Tibial nerve (tissue), 4 donors: Measurements from ENCODE around the gene ATXN3L. TPM values are rescaled to one million over a fixed set of nuclear protein-coding genes. Genes with fewer than 3 reads are reported as not detected.

Experiments used
- DNase-seq, 2 donors: peaks; one replicate each; pipeline ENCODE4 v3.0.0-alpha.2; 2019; ENCODE audit warnings: low spot score in 2 of 2
- H3K27ac ChIP-seq, 4 donors: fragments of 200-600 bp; sonication (generic) in 3 of 4; one replicate each; pipeline ENCODE4 v1.5.1; 2017 to 2019; ENCODE audit warnings: mild to moderate bottlenecking in 1 of 4
- H3K27me3 ChIP-seq, 2 donors: fragments of 200-600 bp; sonication (generic) in 1 of 2; one replicate each; pipeline versions ENCODE4 v1.5.1 to v1.6.0; 2017 to 2019
- H3K36me3 ChIP-seq, 3 donors: fragments of 200-600 bp; sonication (generic); one replicate each; pipeline ENCODE4 v1.5.1; 2018 to 2019
- H3K4me1 ChIP-seq, 4 donors: fragments of 200-600 bp; sonication (generic) in 3 of 4; one replicate each; pipeline ENCODE4 v1.5.1; 2017 to 2019
- H3K4me3 ChIP-seq, 4 donors: fragments of 200-600 bp; sonication (generic) in 3 of 4; one replicate each; pipeline ENCODE4 v1.5.1; 2017 to 2019; ENCODE audit warnings: mild to moderate bottlenecking in 1 of 4, moderate library complexity in 1 of 4
- H3K9me3 ChIP-seq, 4 donors: fragments of 200-600 bp; sonication (generic) in 3 of 4; one replicate each; pipeline ENCODE4 v1.5.1; 2017 to 2019
- EP300 ChIP-seq, 2 donors: sonication (generic); formaldehyde crosslinking; IDR thresholded peaks; one replicate each; pipeline ENCODE4 v1.6.1; 2017; ENCODE audit warnings: antibody characterized with exemption in 2 of 2, mild to moderate bottlenecking in 1 of 2
- POLR2A ChIP-seq, 2 donors: fragments of 450-650 bp; IDR thresholded peaks; one replicate each; pipeline ENCODE4 v1.6.1; 2017; ENCODE audit warnings: antibody characterized with exemption in 2 of 2, mild to moderate bottlenecking in 2 of 2, moderate library complexity in 2 of 2
- WGBS, 2 donors: methylation state at CpG; one replicate each; pipeline ENCODE4 v1.1.5; 2018; 5-methylcytosine and 5-hydroxymethylcytosine counted together
- total RNA-seq, 4 donors: library from RNA; depleted of rRNA; stranded (reverse); fragments of >200 nt; gene quantifications; one replicate each; pipeline ENCODE4 v1.1.0, GENCODE V29; 2016
- TF ChIP-seq, protein P1 (sequence below), 5 experiments: fragments of 200-600 bp in 3 of 5; fragments of 450-650 bp in 2 of 5; sonication (generic) in 3 of 5; IDR thresholded peaks; one replicate each; pipeline ENCODE4 v1.5.1; 2016 to 2019; ENCODE audit warnings: antibody characterized with exemption in 5 of 5, mild to moderate bottlenecking in 3 of 5, moderate library complexity in 2 of 5

The ATXN3L gene
- total RNA-seq, 4 donors from 2014 or later = not detected

- 55 to 72% methylated on average over 4 of the region's 4 CpGs for WGBS, 2 donors
- H3K4me3 ChIP-seq = no peak overlapping the region
- H3K36me3 ChIP-seq = no peaks in the 10 kb centered on the region
- no peaks in the 10 kb centered on the region for H3K4me1 ChIP-seq
- no peaks in the 10 kb centered on the region for H3K9me3 ChIP-seq
- no peak for DNase-seq
- H3K27ac ChIP-seq = no peak overlapping the region
- no peaks in the 10 kb centered on the region for H3K27me3 ChIP-seq
- TF ChIP-seq, protein P1, sequence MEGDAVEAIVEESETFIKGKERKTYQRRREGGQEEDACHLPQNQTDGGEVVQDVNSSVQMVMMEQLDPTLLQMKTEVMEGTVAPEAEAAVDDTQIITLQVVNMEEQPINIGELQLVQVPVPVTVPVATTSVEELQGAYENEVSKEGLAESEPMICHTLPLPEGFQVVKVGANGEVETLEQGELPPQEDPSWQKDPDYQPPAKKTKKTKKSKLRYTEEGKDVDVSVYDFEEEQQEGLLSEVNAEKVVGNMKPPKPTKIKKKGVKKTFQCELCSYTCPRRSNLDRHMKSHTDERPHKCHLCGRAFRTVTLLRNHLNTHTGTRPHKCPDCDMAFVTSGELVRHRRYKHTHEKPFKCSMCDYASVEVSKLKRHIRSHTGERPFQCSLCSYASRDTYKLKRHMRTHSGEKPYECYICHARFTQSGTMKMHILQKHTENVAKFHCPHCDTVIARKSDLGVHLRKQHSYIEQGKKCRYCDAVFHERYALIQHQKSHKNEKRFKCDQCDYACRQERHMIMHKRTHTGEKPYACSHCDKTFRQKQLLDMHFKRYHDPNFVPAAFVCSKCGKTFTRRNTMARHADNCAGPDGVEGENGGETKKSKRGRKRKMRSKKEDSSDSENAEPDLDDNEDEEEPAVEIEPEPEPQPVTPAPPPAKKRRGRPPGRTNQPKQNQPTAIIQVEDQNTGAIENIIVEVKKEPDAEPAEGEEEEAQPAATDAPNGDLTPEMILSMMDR (IDR thresholded peaks at IDR 0.05) = no peak
- TF ChIP-seq EP300 (IDR thresholded peaks at IDR 0.05) (no peak), POLR2A (IDR thresholded peaks at IDR 0.05) (no peak)
Measured at GRCh38 chrX:13364230-13364857, 44.5 kb upstream of the ATXN3L start.

DNA sequence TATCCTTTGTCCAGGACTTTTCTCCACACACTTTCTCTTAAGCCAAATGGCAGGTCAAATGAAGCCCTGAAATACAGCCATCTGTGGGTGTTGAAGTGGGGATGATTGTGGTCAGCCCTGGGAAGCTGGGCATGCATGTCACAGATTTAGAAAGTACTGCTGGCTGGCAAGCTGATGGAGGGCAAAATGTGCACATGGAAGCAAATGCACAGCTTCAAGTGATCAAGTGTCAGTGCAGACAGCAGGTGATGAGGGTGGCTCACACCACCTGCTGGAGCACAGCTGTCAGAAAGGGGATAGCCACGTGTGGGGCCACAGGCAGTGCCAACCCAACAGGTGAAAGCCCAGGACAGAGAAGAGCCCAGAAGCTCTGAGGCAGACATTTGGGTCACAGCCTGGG is 40.3 kb upstream of the ATXN3L start:
- no peaks in the 10 kb centered on the region for H3K27me3 ChIP-seq
- H3K27ac ChIP-seq = no peak overlapping the region
- no peaks in the 10 kb centered on the region for H3K4me1 ChIP-seq
- no peaks in the 10 kb centered on the region for H3K36me3 ChIP-seq
- no peaks in the 10 kb centered on the region for H3K9me3 ChIP-seq
- TF ChIP-seq, protein P1 (IDR thresholded peaks at IDR 0.05) = no peak
- TF ChIP-seq POLR2A (IDR thresholded peaks at IDR 0.05) = no peak
- TF ChIP-seq EP300 (IDR thresholded peaks at IDR 0.05) = no peak
- WGBS, 2 donors = 33% methylated on average over 1 of the region's 1 CpG; no CpG with 5 or more reads in 1 of the 2 donors
- no peak overlapping the region for H3K4me3 ChIP-seq
- no peak for DNase-seq

GRCh38 chrX:13357925-13358324 is 38.1 kb upstream of the ATXN3L start:
- no peak for DNase-seq
- no peak overlapping the region for H3K27ac ChIP-seq
- H3K27me3 ChIP-seq = no peaks in the 10 kb centered on the region

DNA sequence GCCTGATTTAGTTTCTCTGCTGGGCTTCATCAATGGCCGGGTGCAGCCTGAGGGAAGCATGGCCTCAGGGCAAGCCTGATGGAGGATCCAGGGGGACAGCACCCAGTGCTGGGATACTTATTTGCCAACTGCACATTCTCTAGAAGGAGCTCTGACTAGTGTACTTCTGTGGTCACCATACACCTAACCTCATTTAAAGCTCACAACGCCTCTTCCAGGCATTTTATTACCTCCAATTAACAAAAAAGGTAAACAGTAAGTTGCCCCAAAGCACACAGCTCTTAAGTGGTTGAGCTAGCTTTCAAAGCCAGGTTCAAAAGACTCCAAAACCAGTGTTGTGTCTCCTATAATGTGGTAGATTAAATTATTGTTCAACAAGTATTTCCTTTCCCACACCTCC is 26.8 kb upstream of the ATXN3L start:
- no peak for DNase-seq
- 72 to 85% methylated on average over 2 of the region's 2 CpGs for WGBS, 2 donors
- no peaks in the 10 kb centered on the region for H3K4me1 ChIP-seq
- no peak for TF ChIP-seq POLR2A (IDR thresholded peaks at IDR 0.05)
- TF ChIP-seq EP300 (IDR thresholded peaks at IDR 0.05) = no peak
- TF ChIP-seq, protein P1 (IDR thresholded peaks at IDR 0.05) = no peak
- no peaks in the 10 kb centered on the region for H3K27me3 ChIP-seq
- H3K4me3 ChIP-seq = no peak overlapping the region
- H3K27ac ChIP-seq = no peak overlapping the region
- no peaks in the 10 kb centered on the region for H3K36me3 ChIP-seq
- no peaks in the 10 kb centered on the region for H3K9me3 ChIP-seq

More at GRCh38 chrX:13357925-13358324, 38.1 kb upstream of the ATXN3L start:
- 68 to 88% methylated on average over 1 of the region's 1 CpG for WGBS, 2 donors
- Histone ChIP-seq H3K4me3 (no peak overlapping the region), H3K4me1 (no peaks in the 10 kb centered on the region), H3K9me3 (no peaks in the 10 kb centered on the region), H3K36me3 (no peaks in the 10 kb centered on the region)
- no peak for TF ChIP-seq EP300 (IDR thresholded peaks at IDR 0.05)
- TF ChIP-seq POLR2A (IDR thresholded peaks at IDR 0.05) = no peak
- TF ChIP-seq, protein P1 (IDR thresholded peaks at IDR 0.05) = no peak

GRCh38 chrX:13345438-13345837 is 25.6 kb upstream of the ATXN3L start:
- no peaks in the 10 kb centered on the region for H3K36me3 ChIP-seq
- no peak for DNase-seq
- WGBS, 2 donors = 75 to 83% methylated on average over 2 of the region's 2 CpGs
- TF ChIP-seq, protein P1 (IDR thresholded peaks at IDR 0.05) = no peak
- no peak for TF ChIP-seq EP300 (IDR thresholded peaks at IDR 0.05)
- TF ChIP-seq POLR2A (IDR thresholded peaks at IDR 0.05) = no peak
- H3K9me3 ChIP-seq = no peaks in the 10 kb centered on the region
- H3K4me1 ChIP-seq = no peaks in the 10 kb centered on the region
- H3K27ac ChIP-seq = no peak overlapping the region
- H3K27me3 ChIP-seq = no peaks in the 10 kb centered on the region
- H3K4me3 ChIP-seq = no peak overlapping the region
